Astrocyte of the cerebellum (primary cell): ENCODE results near the gene STYXL1.

Experiments
- DNase-seq: peaks from one replicate; pipeline ENCODE4 v3.0.0-alpha.2; 2011; ENCODE audit warnings: low read depth
- H3K4me3 ChIP-seq: 2 replicates; pipeline ENCODE4 v1.5.1; 2011; ENCODE audit warnings: mild to moderate bottlenecking, low read depth, low read length, moderate library complexity
- in situ Hi-C: cut with HindIII; loops from 2 replicates; pipeline ENCODE4 v1.10.0; 2017; ENCODE audit warnings: low sequenced_read_pairs
- TF ChIP-seq, protein P1 (sequence below): IDR thresholded peaks from 2 replicates; pipeline ENCODE4 v1.5.1; 2012; ENCODE audit warnings: low read length, low read depth, moderate library complexity, mild to moderate bottlenecking; ENCODE audit errors: missing control alignments

The STYXL1 gene

DNA sequence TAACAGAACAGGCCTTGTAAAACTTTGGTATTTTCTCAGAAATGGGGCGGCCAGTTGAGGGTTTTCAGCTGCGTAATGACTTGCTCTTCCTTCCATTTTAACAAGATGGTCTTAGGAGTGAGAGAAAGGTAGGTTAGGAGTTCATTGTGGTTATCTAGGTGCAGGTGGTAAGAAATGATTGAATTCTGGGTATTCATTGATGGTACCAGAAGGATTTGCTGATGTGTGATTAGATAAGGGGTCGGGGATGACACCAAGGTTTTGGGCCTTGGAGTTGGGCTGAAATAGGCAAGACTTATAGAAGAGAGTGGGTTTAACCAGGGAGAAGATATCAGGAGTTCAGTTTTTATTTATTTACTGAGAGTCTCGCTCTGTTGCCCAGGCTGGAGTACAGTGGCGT, 2.7 kb upstream of the STYXL1 start:
- TF ChIP-seq, protein P1, sequence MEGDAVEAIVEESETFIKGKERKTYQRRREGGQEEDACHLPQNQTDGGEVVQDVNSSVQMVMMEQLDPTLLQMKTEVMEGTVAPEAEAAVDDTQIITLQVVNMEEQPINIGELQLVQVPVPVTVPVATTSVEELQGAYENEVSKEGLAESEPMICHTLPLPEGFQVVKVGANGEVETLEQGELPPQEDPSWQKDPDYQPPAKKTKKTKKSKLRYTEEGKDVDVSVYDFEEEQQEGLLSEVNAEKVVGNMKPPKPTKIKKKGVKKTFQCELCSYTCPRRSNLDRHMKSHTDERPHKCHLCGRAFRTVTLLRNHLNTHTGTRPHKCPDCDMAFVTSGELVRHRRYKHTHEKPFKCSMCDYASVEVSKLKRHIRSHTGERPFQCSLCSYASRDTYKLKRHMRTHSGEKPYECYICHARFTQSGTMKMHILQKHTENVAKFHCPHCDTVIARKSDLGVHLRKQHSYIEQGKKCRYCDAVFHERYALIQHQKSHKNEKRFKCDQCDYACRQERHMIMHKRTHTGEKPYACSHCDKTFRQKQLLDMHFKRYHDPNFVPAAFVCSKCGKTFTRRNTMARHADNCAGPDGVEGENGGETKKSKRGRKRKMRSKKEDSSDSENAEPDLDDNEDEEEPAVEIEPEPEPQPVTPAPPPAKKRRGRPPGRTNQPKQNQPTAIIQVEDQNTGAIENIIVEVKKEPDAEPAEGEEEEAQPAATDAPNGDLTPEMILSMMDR: no peak
- H3K4me3 ChIP-seq: no peak overlapping the region
- in situ Hi-C loops: no loop called here
- DNase-seq: no peak

DNA sequence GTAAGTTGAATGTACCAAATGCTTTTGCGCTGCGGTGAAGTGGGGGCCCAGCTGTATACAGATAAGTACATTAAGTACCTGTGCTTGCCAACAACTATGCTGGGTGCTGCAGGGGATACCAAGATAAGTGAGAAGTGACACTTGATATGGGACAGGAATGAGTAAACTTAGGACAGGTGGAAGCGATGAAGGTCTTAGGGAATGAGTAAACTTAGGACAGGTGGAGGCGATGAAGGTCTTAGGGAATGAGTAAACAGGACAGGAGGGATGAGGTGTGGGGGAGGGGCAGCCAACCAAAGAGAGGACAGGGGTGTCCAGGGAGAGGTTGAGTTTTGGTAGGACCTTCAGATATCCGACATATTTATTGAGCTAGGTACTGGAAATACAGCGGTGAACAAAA, 1.5 kb upstream of the STYXL1 start:
- peak overlapping the region; percentile 98 for H3K4me3 ChIP-seq
- TF ChIP-seq, protein P1: no peak
- in situ Hi-C loops: loop anchor here (25.0 kb wide), 1 partner anchor 88 kb away; no protein-coding TSS in a partner anchor
- DNase-seq: no peak

DNA sequence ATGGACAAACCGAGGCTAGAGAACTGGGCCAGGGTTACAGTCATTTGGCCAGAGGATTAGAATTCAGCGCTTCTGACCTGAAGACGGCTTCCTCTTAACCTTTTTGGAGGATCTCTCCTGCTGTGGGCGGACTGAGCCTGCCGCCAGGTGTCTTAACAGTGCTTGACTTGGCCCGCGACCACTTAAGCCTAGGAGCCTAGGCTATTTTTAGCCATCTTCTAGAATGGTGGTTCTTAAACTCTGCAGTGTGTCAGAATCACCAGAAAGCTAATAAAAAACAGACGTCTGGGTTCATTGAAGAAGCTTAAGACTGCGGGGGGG, 828 bp upstream of the STYXL1 start:
- peak overlapping the region; percentile 98 for H3K4me3 ChIP-seq
- no peak for DNase-seq
- in situ Hi-C loops: loop anchor here (25.0 kb wide), 1 partner anchor 89 kb away; no protein-coding TSS in a partner anchor
- TF ChIP-seq, protein P1: peak; percentile 5

DNA sequence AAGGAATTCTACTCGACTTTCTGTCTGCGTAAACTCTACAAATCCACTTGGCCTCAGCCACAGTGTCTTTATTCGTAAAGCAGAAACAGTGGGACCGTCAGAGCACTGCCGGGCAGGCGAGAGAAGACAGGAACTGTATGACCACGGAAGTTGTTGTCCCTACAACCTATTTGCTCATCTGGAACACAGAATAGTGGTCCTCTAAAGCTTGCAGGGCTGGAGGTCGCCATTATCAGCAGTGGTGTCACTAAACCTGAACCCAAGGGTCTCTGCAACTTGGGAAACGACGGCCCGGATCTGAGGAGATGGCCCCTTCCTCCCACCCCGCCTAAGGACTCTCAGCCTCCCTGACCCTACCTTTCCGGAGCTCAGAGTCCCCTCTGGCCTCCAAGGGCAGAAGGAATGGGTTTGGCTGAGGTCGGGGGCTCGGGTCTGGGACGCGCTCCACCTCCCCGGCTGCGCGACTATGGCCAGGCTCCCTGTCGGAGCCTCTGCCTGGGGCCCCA, 442 bp downstream of the STYXL1 start:
- peak overlapping the region; percentile 98 for H3K4me3 ChIP-seq
- in situ Hi-C loops: loop anchor here (25.0 kb wide), 1 partner anchor 90 kb away; no protein-coding TSS in a partner anchor
- no peak for DNase-seq
- TF ChIP-seq, protein P1: no peak

DNA sequence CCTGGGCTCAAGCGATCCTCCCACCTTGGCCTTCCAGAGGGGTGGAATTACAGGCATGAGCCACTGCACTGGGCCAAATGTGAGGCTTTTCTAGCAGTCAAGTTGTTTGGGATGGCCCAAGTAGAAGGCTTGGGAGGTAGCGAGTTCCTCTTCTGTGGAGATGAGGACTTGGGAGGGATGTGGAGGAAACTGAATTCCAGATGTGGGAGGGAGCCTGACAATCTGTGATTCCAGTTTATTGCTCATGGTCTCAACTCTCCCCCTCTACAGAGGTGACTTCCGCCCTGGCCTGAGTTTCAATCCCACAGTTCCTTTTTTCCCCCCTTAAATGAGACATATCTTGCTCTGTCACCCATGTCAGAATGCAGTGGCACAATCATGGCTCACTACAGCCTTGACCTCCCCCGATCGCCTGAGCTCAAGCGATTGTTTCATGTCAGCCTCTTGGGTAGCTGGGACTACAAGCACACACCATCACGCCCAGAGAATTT, 3.4 kb downstream of the STYXL1 start:
- TF ChIP-seq, protein P1: no peak
- in situ Hi-C loops: loop anchor here (25.0 kb wide), 1 partner anchor 93 kb away; no protein-coding TSS in a partner anchor
- no peak overlapping the region for H3K4me3 ChIP-seq
- no peak for DNase-seq

DNA sequence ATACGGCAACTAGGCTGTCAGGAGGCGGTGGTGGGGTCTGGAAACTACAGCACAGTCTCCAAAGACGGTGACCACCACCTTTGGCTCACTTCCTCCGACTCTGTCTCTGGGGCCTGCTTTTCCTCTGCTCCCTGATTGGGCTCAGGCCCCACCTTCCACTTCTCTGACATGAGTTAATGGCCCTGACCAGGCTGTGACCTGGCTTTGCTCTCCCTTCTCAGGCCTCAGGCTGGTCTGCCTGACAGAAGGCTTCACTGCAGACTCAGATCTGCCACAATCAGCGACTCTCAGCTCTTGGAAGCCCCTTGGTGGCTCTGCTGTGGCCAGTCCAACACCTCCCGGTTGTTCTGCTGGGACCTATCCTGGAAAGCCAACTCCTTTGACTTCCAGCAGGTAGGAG, 7.7 kb downstream of the STYXL1 start:
- in situ Hi-C loops: loop anchor here (25.0 kb wide), 1 partner anchor 97 kb away; no protein-coding TSS in a partner anchor
- H3K4me3 ChIP-seq: no peak overlapping the region
- no peak for DNase-seq
- TF ChIP-seq, protein P1: no peak
